OCI-LY3 (cell line): ENCODE results near the gene GPR137.

Source experiments
- EZH2phosphoT487 ChIP-seq: fragments of 200-600 bp; shearing (Covaris generic); IDR thresholded peaks from 2 replicates; pipeline ENCODE4 v1.6.1; 2018; ENCODE audit warnings: antibody characterized with exemption, mixed run types, low read depth
- TF ChIP-seq, protein P1 (sequence below): fragments of 200-600, 300-600 bp; sonication (generic); IDR thresholded peaks from 2 replicates; pipeline ENCODE4 v1.5.1; 2014; ENCODE audit warnings: antibody characterized with exemption, low read length, low read depth

DNA sequence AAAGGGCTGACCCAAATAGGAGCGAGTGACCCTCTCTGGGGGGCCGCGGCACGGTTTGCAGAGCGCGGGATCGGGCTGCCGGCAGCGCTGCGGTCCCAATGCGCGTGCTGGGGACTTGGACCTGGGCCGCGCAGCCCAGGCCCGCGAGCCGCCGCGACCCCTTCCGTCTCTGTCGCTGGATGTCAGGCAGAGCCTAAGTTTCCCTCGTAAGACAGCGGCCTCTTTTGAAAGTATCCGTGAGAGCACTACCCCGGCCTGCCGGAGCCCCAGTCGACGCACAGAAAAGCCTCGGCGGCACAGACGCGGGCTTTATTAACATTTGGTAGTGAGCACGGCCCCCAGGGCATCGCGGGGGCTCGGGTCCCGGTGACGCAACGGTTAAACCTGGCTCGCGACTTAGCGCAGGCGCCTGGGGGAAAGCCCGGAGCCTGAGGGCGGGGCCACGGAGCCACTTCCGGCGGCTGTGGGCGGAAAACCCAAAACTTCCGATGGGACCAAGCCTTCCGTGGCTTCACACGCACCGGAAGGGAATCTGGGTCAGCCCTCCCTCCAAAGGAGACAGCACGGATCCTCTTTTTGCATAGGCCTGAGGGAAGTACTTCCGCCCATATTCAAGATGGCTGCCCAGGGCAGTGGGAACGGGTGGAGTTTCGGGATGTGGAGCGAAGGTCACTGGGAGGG, 16.0 kb upstream of the GPR137 start:
- TF ChIP-seq, protein P1, sequence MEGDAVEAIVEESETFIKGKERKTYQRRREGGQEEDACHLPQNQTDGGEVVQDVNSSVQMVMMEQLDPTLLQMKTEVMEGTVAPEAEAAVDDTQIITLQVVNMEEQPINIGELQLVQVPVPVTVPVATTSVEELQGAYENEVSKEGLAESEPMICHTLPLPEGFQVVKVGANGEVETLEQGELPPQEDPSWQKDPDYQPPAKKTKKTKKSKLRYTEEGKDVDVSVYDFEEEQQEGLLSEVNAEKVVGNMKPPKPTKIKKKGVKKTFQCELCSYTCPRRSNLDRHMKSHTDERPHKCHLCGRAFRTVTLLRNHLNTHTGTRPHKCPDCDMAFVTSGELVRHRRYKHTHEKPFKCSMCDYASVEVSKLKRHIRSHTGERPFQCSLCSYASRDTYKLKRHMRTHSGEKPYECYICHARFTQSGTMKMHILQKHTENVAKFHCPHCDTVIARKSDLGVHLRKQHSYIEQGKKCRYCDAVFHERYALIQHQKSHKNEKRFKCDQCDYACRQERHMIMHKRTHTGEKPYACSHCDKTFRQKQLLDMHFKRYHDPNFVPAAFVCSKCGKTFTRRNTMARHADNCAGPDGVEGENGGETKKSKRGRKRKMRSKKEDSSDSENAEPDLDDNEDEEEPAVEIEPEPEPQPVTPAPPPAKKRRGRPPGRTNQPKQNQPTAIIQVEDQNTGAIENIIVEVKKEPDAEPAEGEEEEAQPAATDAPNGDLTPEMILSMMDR: 0 out of 2 replicates have a peak, but pooled peaks have one; percentile 8
- TF ChIP-seq EZH2phosphoT487: no peak
